Effector CD4-positive, alpha-beta T cell (primary cell): ENCODE results near the gene UGT1A3.

Experiments
- DNase-seq: peaks from one replicate; pipeline ENCODE4 v3.0.0-alpha.2; 2020

The UGT1A3 gene

DNA sequence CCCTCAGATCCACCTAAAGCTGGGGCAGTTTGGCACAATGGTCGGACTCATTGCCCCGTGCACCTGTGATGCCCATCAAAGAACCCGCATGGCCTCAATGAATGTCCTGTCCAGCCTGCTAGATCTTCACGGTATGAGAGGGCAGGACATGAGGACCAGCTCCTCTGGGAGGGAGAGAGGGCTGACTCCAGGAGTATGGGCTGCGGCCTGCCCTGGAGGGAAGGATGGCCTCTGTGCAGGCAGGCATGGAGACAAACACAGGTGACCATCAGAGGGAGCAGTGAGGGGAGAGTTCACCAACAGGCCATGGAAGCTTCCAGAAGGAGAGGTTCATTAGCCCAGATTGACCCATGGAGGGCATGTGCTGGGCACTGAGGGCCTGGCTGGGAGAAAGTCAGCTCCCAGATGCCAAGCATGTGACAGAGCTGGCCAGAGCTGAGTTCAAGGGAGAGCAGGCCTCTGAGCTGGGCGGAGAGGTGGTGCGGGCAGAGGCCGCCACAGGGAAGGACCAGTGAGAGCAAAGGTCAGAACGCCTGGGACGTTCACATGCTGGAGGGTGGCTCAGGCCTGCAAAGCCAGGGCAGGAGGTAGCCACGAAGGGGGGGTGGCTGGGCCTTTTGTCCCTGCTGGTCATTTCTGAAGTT is 89.3 kb downstream of the UGT1A3 start:
- DNase-seq, result no peak

DNA sequence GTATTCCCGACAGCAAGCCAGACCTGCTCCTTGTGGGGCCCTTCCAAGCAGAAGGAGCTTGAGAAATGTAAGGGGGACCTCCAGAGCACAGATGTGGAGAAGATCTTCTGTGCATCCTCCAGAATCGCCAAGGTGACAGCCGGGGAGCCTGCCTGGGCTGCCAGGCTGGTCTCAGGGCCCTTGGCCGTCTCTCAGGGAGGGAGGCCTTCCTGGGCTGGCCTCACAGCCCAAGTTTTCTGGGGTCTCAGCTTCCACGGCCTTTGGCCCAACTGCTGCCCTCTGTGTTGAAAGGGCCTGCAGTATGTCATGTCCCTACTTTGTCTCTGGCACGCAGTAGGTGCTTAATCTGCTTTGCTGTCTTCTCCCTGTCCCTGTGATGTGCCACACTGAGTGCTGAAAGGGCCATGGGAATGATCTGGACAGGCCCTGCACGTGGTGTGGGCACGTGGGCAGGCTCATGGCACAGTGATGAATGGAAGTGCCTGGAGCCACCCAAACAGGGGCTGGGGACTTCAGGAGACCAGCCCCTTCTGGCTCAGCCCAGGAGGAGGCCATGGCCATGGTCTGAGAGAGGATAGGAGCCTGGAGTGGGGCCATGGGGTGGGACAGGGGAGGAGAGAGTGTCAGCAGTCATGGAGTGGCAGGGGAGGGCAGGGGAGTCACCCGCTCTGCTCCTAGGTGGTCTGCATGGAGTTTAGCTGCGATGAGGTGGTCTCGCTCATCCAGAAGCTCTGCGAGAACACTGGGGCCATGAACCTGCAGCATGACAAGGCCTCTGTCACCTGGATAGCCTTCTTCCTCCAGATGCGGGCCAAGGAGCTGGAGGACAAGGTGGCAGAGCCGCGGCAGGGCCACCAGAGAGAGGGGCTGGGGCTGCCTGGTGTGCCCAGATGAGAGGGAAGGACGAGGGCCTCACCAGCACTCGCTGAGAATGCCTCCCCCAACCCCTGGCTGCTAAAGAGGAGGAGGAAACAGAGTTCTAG is 90.1 kb downstream of the UGT1A3 start:
- no peak for DNase-seq

DNA sequence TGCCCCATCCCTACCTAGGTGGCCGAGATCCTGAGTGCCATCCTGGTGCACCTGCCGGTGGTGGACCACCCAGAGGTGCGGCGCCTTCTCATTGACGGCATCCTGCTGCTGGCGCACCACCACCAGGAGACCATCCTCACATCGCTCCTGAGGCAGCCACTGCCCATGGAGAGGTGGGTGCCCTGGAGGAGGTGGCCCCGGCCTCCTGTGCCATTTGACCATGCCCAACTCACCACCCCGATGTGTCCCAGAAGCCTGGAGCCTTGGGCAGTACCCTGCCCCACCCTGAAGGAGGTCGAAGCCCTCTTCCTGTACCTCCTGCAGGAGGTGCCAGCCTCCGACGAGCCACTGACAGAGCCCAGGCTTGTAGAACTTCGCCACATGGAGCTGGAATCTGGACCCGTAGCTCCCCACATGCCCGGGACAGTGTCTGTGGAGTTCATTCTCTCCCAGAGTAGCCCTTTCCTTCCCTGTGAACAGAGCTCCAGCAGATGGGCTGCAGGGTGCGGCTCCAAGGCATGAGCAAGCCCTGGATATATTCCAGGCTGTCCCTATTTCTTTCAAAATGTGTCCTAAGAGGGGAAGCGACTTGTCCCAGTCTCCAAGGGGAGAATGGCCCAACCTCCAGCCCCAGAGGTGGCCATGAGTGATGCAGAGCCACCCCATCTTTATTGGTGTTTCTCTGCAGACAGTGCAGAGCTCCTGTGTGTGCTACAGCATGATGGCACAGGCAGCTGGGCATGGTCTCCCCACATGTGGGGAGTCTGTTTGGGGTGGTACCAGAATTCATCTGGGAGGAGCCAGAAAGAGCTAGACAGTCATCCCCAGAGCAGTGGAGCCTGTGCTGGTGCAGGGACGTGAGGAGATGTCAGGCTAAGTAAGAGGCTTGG is 91.3 kb downstream of the UGT1A3 start:
- DNase-seq, result no peak

DNA sequence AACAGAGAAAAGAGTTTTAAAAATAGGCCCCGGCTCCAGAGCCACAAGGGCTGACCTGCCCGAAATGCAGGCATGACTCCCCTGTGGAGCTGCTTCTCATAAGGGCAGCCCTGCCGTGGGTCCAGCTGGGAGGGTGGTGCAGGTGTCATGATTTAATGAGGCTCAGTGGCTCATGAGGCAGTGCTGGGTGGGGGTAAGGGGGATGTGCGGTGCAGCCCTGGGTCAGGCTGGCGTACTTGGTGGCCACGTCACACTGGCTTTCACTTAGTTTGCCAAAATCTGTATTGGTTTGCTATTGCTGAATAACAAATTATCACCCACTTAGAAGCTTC is 91.9 kb downstream of the UGT1A3 start:
- DNase-seq, result no peak

DNA sequence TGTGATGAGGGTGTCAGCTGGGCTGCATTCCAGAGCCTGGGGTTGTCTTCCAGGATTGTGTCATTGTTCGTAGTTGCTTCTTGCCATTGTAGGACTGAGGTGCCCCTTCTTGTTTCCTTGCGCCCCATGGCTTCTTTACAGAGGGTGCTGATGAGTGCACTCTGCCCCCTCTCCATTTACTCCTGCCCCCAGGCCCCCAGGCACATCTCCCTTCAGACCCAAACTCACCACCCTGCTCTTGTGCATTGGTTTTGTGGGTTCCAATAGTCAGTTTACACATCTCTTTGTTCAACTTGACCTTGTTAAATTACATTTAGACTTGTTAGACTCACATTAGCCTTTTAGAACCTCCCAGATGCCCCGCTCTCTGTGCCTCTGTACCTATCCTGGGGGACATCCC is 92.4 kb downstream of the UGT1A3 start:
- no peak for DNase-seq

DNA sequence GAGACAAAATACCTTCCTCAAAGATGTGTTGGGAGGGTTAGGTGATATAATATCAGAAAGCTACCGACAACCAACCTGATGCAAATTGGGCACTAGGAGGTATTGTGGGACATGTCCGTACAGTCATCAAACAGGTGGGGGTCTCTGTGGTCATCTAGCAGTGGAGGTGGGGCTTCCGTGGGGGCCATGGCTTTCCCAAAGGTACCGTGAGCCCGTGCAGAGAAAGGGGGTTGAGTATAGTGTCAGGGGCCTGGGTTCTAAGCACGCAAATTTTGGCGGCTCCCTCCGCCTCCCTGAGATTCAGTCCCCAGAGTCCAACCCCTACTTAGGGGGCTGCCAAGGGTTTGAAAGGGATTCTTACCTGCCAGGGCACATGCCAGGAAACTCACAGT is 92.9 kb downstream of the UGT1A3 start:
- no peak for DNase-seq

DNA sequence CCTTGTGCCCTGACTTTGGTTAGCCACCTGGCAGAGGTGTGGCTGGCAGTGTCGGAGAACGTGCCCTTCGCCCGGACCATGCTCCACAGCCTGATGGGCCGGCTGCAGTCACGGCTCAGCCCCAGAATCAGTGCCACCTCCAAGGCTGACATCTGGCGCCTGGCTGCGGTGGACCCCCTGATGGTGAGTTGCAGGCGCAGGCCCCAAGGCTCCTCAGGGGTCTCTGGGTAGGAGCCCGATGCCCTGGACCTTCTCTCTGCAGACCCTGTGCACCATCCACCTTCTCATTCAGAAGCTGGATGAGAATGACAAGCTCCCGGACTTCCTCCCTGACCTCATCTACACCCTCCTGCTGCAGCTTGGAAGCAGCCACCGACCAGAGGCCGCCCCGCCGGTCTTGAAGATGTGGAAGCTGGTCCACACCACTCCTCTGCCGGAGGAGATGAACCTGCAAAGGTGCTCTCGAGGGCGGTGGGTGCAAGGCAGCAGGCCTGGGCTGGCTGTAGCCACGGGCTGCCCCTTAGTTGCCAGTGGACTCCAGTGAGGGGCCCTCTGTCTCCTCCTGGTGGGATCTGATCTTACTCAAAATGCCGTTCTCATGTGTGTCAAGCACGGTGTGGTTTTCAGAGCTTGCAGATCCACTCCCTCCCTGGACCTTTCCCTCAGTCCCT is 93.4 kb downstream of the UGT1A3 start:
- no peak for DNase-seq
